Breast epithelium (tissue), 4 donors: ENCODE results near the gene HOXB9. TPM values are rescaled to one million over a fixed set of nuclear protein-coding genes. Genes with fewer than 3 reads are reported as not detected.
A peak's percentile ranks its signal among the peaks of the same experiment; 100 is the strongest.

Experiments used
- DNase-seq, 2 donors: peaks; one replicate each; pipeline ENCODE4 v3.0.0-alpha.2; 2019; ENCODE audit warnings: low spot score in 2 of 2
- H3K27ac ChIP-seq, 2 donors: fragments of 200-600 bp; sonication (generic) in 1 of 2; one replicate each; pipeline ENCODE4 v1.5.1; 2016 to 2019; ENCODE audit warnings: mild to moderate bottlenecking in 1 of 2
- H3K27me3 ChIP-seq, 2 donors: fragments of 200-600 bp; sonication (generic) in 1 of 2; one replicate each; pipeline versions ENCODE4 v1.5.1 to v1.6.0; 2017 to 2019; ENCODE audit warnings: control low read depth in 1 of 2, mild to moderate bottlenecking in 1 of 2
- H3K36me3 ChIP-seq: fragments of 200-600 bp; one replicate; pipeline ENCODE4 v1.5.1; 2019
- H3K4me1 ChIP-seq, 2 donors: fragments of 200-600 bp; sonication (generic); one replicate each; pipeline ENCODE4 v1.5.1; 2016 to 2019; ENCODE audit warnings: control low read depth in 1 of 2
- H3K4me3 ChIP-seq, 3 donors: fragments of 200-600 bp; sonication (generic); 1 replicate in 2 of 3; 2 replicates in 1 of 3; pipeline ENCODE4 v1.5.1; 2016 to 2019; ENCODE audit warnings: mild to moderate bottlenecking in 3 of 3, moderate library complexity in 2 of 3
- H3K9me3 ChIP-seq, 2 donors: fragments of 200-600 bp; sonication (generic) in 1 of 2; one replicate each; pipeline ENCODE4 v1.5.1; 2016 to 2019; ENCODE audit warnings: control low read depth in 1 of 2
- CTCF ChIP-seq, 3 donors: fragments of 450-650 bp; IDR thresholded peaks; one replicate each; pipeline ENCODE4 v1.5.1; 2016 to 2017; ENCODE audit warnings: antibody characterized with exemption in 3 of 3, mild to moderate bottlenecking in 3 of 3, moderate library complexity in 3 of 3
- POLR2A ChIP-seq: fragments of 450-650 bp; IDR thresholded peaks from one replicate; pipeline ENCODE4 v1.6.1; 2016; ENCODE audit warnings: antibody characterized with exemption, mild to moderate bottlenecking, moderate library complexity
- POLR2AphosphoS5 ChIP-seq, 3 donors: sonication (generic); formaldehyde crosslinking; IDR thresholded peaks; one replicate each; pipeline ENCODE4 v1.6.1; 2017; ENCODE audit warnings: antibody characterized with exemption in 3 of 3
- intact Hi-C: fragments of 100-400 bp; cut with DNase I; formaldehyde crosslinking; loops from one replicate; pipeline ENCODE4 v1.15.1; 2023; ENCODE audit warnings: low total_unique reads
- total RNA-seq, 3 donors: library from RNA; depleted of rRNA; stranded (reverse); fragments of >200 nt; gene quantifications; one replicate each; pipeline ENCODE4 v1.1.0, GENCODE V29; 2016

Gene HOXB9
- total RNA-seq, 3 donors from 2014 or later = 0.32 to 0.44 (median 0.33) TPM

- H3K27ac ChIP-seq = no peak overlapping the region
- intact Hi-C loops = no loop called here
- no peak overlapping the region for H3K4me3 ChIP-seq
- no peaks in the 10 kb centered on the region for H3K36me3 ChIP-seq
- H3K27me3 ChIP-seq = peaks cover under 1 to 100% of the 10 kb centered on the region in 2 donors
- H3K4me1 ChIP-seq = peaks cover 0 to 10% of the 10 kb centered on the region in 2 donors
- no peaks in the 10 kb centered on the region for H3K9me3 ChIP-seq
- no peak for DNase-seq
- TF ChIP-seq CTCF (IDR thresholded peaks at IDR 0.05) (no peak), POLR2A (no peak), POLR2AphosphoS5 (IDR thresholded peaks at IDR 0.05) (no peak)
These were observed 25.0 kb downstream of the HOXB9 start for GRCh38 chr17:48601207-48601538.

GRCh38 chr17:48600244-48601098 is 25.7 kb downstream of the HOXB9 start:
- TF ChIP-seq CTCF (IDR thresholded peaks at IDR 0.05) (no peak), POLR2AphosphoS5 (IDR thresholded peaks at IDR 0.05) (no peak), POLR2A (no peak)
- no peak for DNase-seq
- Histone ChIP-seq H3K4me1 (peaks cover 0 to 10% of the 10 kb centered on the region in 2 donors), H3K4me3 (no peak overlapping the region), H3K36me3 (no peaks in the 10 kb centered on the region), H3K27ac (no peak overlapping the region), H3K9me3 (no peaks in the 10 kb centered on the region), H3K27me3 (peaks cover 0 to 99% of the 10 kb centered on the region in 2 donors)
- intact Hi-C loops = no loop called here

- H3K9me3 ChIP-seq = no peaks in the 10 kb centered on the region
- H3K4me1 ChIP-seq = peaks cover 0 to 10% of the 10 kb centered on the region in 2 donors
- intact Hi-C loops = no loop called here
- no peak for DNase-seq
- peaks cover 0 to 99% of the 10 kb centered on the region in 2 donors for H3K27me3 ChIP-seq
- no peak for TF ChIP-seq POLR2A
- TF ChIP-seq CTCF (IDR thresholded peaks at IDR 0.05) = no peak
- TF ChIP-seq POLR2AphosphoS5 (IDR thresholded peaks at IDR 0.05) = no peak
- no peak overlapping the region for H3K27ac ChIP-seq
- H3K4me3 ChIP-seq = no peak overlapping the region
- H3K36me3 ChIP-seq = no peaks in the 10 kb centered on the region
These were observed 26.8 kb downstream of the HOXB9 start for GRCh38 chr17:48599354-48599753.

GRCh38 chr17:48598736-48599135 is 27.4 kb downstream of the HOXB9 start:
- no peaks in the 10 kb centered on the region for H3K36me3 ChIP-seq
- H3K9me3 ChIP-seq = no peaks in the 10 kb centered on the region
- peak overlapping the region in 1 of 3 donors; percentile 70 for H3K4me3 ChIP-seq
- intact Hi-C loops = no loop called here
- TF ChIP-seq CTCF (IDR thresholded peaks at IDR 0.05) = no peak
- no peak for TF ChIP-seq POLR2AphosphoS5 (IDR thresholded peaks at IDR 0.05)
- TF ChIP-seq POLR2A = no peak
- H3K4me1 ChIP-seq = peaks cover 0 to 10% of the 10 kb centered on the region in 2 donors
- DNase-seq = no peak
- peak overlapping the region in 1 of 2 donors; percentile 85 for H3K27ac ChIP-seq
- H3K27me3 ChIP-seq = peaks cover 0 to 97% of the 10 kb centered on the region in 2 donors
